Suprapubic skin (tissue), 4 donors: ENCODE results near the gene AGMAT.

Source experiments
- CTCF ChIP-seq, 2 donors: fragments of 200-600 bp in 1 of 2; fragments of 450-650 bp in 1 of 2; sonication (generic) in 1 of 2; IDR thresholded peaks; one replicate each; pipeline ENCODE4 v1.5.1; 2016 to 2019; ENCODE audit warnings: antibody characterized with exemption in 2 of 2, mild to moderate bottlenecking in 1 of 2, moderate library complexity in 1 of 2
- EP300 ChIP-seq: sonication (generic); formaldehyde crosslinking; IDR thresholded peaks from one replicate; pipeline ENCODE4 v1.6.1; 2017; ENCODE audit warnings: antibody characterized with exemption
- POLR2A ChIP-seq, 2 donors: fragments of 450-650 bp; IDR thresholded peaks; one replicate each; pipeline ENCODE4 v1.6.1; 2017; ENCODE audit warnings: antibody characterized with exemption in 2 of 2, mild to moderate bottlenecking in 2 of 2, moderate library complexity in 2 of 2
- POLR2AphosphoS5 ChIP-seq, 3 donors: sonication (generic); formaldehyde crosslinking; IDR thresholded peaks; one replicate each; pipeline ENCODE4 v1.6.1; 2017; ENCODE audit warnings: antibody characterized with exemption in 3 of 3

- TF ChIP-seq CTCF (IDR thresholded peaks at IDR 0.05) (no peak), POLR2A (IDR thresholded peaks at IDR 0.05) (no peak), POLR2AphosphoS5 (IDR thresholded peaks at IDR 0.05) (no peak), EP300 (no peak)
These were observed 38.0 kb upstream of the AGMAT start for GRCh38 chr1:15622712-15623373.
